Smooth muscle cell (in vitro differentiated cells): ENCODE results near the gene EPAS1. TPM values are rescaled to one million over a fixed set of nuclear protein-coding genes. Genes with fewer than 3 reads are reported as not detected.

Source experiments
- DNase-seq: peaks from one replicate; lab custom pipeline; 2025; ENCODE audit not compliant: unreplicated experiment; lab: John Stamatoyannopoulos, UW
- H2AFZ ChIP-seq: fragments of 200-600 bp; sonication (generic); 2 replicates; pipeline ENCODE4 v1.6.0; 2016; ENCODE audit warnings: antibody characterized with exemption, low read depth, mild to moderate bottlenecking
- H3F3A ChIP-seq: fragments of 200-600 bp; sonication (generic); 2 replicates; pipeline ENCODE4 v1.6.0; 2017; ENCODE audit warnings: antibody characterized with exemption, low read depth
- H3K27ac ChIP-seq: fragments of 200-600 bp; sonication (generic); 2 replicates; pipeline ENCODE4 v1.5.1; 2016; ENCODE audit warnings: low read depth, mild to moderate bottlenecking
- H3K27me3 ChIP-seq: fragments of 200-600 bp; sonication (generic); 2 replicates; pipeline ENCODE4 v1.6.1; 2016; ENCODE audit warnings: low read depth, mild to moderate bottlenecking
- H3K36me3 ChIP-seq: fragments of 200-600 bp; sonication (generic); 2 replicates; pipeline ENCODE4 v1.5.1; 2016; ENCODE audit warnings: low read depth
- H3K4me1 ChIP-seq: fragments of 200-600 bp; sonication (generic); 2 replicates; pipeline ENCODE4 v1.5.1; 2016; ENCODE audit warnings: low read depth
- H3K4me2 ChIP-seq: fragments of 200-600 bp; sonication (generic); 2 replicates; pipeline ENCODE4 v1.6.0; 2016; ENCODE audit warnings: mild to moderate bottlenecking
- H3K4me3 ChIP-seq: fragments of 200-600 bp; sonication (generic); 2 replicates; pipeline ENCODE4 v1.5.1; 2016; ENCODE audit warnings: mild to moderate bottlenecking
- H3K79me2 ChIP-seq: fragments of 200-600 bp; sonication (generic); 2 replicates; pipeline ENCODE4 v1.6.0; 2016; ENCODE audit warnings: low read depth, mild to moderate bottlenecking
- H3K9ac ChIP-seq: fragments of 200-600 bp; sonication (generic); 2 replicates; pipeline ENCODE4 v1.6.0; 2016; ENCODE audit warnings: low read depth
- H3K9me3 ChIP-seq: fragments of 200-600 bp; sonication (generic); replicated peaks from 2 replicates; pipeline ENCODE4 v1.5.1; 2016; ENCODE audit warnings: low read depth
- H4K20me1 ChIP-seq: fragments of 200-600 bp; sonication (generic); 2 replicates; pipeline ENCODE4 v1.6.0; 2016; ENCODE audit warnings: low read depth
- WGBS: methylation state at CpG from one replicate; pipeline ENCODE4 v1.1.7; 2016; ENCODE audit warnings: low lambda C conversion rate; 5-methylcytosine and 5-hydroxymethylcytosine counted together
- polyA plus RNA-seq: library from polyadenylated mRNA; unstranded; fragments of >200 nt; fragmentation: Nextera tagmentation; extraction: Ambion mirVana; gene quantifications from 2 replicates; pipeline ENCODE4 v1.2.1, GENCODE V29; 2016
- total RNA-seq: library from RNA; depleted of rRNA; stranded (reverse); fragments of >200 nt; gene quantifications from 2 replicates; pipeline ENCODE4 v1.2.3, GENCODE V29; 2014
- TF ChIP-seq, protein P1 (sequence below): fragments of 200-600 bp; sonication (generic); IDR thresholded peaks from 2 replicates; pipeline ENCODE4 v1.5.1; 2017; ENCODE audit warnings: borderline replicate concordance, mild to moderate bottlenecking, antibody characterized with exemption; ENCODE audit not compliant: insufficient read depth, poor library complexity, severe bottlenecking

The EPAS1 gene
- total and polyA plus RNA-seq, 2 experiments from 2014 or later, result 31.7 to 91.6 TPM

- peaks cover 14% of the 10 kb centered on the region for H3K79me2 ChIP-seq
- no peak overlapping the region for H2AFZ ChIP-seq
- WGBS, result 100% methylated on average over 5 of the region's 6 CpGs
- peaks cover 3% of the 10 kb centered on the region for H4K20me1 ChIP-seq
- peak overlapping the region; percentile 52 for H3K27ac ChIP-seq
- no peak overlapping the region for H3K9ac ChIP-seq
- H3K4me2 ChIP-seq, result no peak overlapping the region
- H3K4me1 ChIP-seq, result no peaks in the 10 kb centered on the region
- H3K9me3 ChIP-seq, result no peaks in the 10 kb centered on the region
- no peaks in the 10 kb centered on the region for H3K27me3 ChIP-seq
- TF ChIP-seq, protein P1, sequence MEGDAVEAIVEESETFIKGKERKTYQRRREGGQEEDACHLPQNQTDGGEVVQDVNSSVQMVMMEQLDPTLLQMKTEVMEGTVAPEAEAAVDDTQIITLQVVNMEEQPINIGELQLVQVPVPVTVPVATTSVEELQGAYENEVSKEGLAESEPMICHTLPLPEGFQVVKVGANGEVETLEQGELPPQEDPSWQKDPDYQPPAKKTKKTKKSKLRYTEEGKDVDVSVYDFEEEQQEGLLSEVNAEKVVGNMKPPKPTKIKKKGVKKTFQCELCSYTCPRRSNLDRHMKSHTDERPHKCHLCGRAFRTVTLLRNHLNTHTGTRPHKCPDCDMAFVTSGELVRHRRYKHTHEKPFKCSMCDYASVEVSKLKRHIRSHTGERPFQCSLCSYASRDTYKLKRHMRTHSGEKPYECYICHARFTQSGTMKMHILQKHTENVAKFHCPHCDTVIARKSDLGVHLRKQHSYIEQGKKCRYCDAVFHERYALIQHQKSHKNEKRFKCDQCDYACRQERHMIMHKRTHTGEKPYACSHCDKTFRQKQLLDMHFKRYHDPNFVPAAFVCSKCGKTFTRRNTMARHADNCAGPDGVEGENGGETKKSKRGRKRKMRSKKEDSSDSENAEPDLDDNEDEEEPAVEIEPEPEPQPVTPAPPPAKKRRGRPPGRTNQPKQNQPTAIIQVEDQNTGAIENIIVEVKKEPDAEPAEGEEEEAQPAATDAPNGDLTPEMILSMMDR, result no peak
- peaks cover 30% of the 10 kb centered on the region for H3F3A ChIP-seq
- no peaks in the 10 kb centered on the region for H3K36me3 ChIP-seq
- H3K4me3 ChIP-seq, result no peak overlapping the region
- no peak for DNase-seq
These were observed 64.9 kb downstream of the EPAS1 start for GRCh38 chr2:46361920-46362666.

- H3K36me3 ChIP-seq, result no peaks in the 10 kb centered on the region
- no peaks in the 10 kb centered on the region for H3K9me3 ChIP-seq
- no peak for DNase-seq
- H3F3A ChIP-seq, result peaks cover 30% of the 10 kb centered on the region
- H3K4me1 ChIP-seq, result no peaks in the 10 kb centered on the region
- peaks cover 3% of the 10 kb centered on the region for H4K20me1 ChIP-seq
- no peak overlapping the region for H3K4me2 ChIP-seq
- H3K27ac ChIP-seq, result peak overlapping the region; percentile 52
- TF ChIP-seq, protein P1, result no peak
- no peak overlapping the region for H3K9ac ChIP-seq
- peaks cover 14% of the 10 kb centered on the region for H3K79me2 ChIP-seq
- whole genome bisulfite sequencing, result 81% methylated on average over 4 of the region's 4 CpGs
- no peak overlapping the region for H3K4me3 ChIP-seq
- no peak overlapping the region for H2AFZ ChIP-seq
- H3K27me3 ChIP-seq, result no peaks in the 10 kb centered on the region
These were observed 65.4 kb downstream of the EPAS1 start for GRCh38 chr2:46362667-46363012.

DNA sequence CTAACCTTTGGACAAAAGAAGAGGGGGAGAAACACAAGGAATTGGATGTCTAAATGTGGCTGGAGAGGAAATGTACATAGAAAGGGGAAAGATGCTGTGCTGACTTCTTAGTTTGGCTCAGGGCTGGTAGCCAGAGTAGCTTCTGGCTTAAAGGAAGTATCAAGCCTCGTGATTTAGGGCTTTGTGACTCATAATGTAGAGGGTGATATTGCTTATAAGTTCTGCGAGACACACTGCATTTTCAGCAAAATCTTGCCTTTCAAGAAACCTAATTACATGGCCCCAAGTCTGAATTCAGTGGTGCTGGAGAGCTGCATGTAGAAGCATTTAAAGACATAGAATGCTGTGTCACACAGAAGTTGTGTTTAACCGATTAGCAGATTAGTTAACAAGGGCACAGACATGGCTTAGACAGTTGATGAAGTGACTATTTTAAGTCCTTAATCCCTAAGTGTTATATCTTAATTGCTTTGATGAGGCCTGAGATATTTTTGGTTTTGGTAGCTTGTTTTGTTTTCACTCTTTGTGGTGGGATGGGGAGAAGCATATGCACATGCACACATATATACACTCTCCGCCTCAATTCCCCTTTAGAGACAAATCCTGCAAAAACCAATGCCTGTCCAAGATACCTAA lies 66.4 kb downstream of the EPAS1 start:
- no peaks in the 10 kb centered on the region for H3K9me3 ChIP-seq
- H3K79me2 ChIP-seq, result peaks cover 14% of the 10 kb centered on the region
- TF ChIP-seq, protein P1, result no peak
- H3K4me3 ChIP-seq, result no peak overlapping the region
- H3K36me3 ChIP-seq, result no peaks in the 10 kb centered on the region
- peak overlapping the region; percentile 25 for H3K4me2 ChIP-seq
- peak overlapping the region; percentile 53 for H3K27ac ChIP-seq
- WGBS, result 30% methylated on average over 4 of the region's 4 CpGs
- H3K9ac ChIP-seq, result no peak overlapping the region
- H3F3A ChIP-seq, result peaks cover 30% of the 10 kb centered on the region
- H4K20me1 ChIP-seq, result peaks cover 3% of the 10 kb centered on the region
- H3K27me3 ChIP-seq, result no peaks in the 10 kb centered on the region
- DNase-seq, result no peak
- H3K4me1 ChIP-seq, result no peaks in the 10 kb centered on the region
- no peak overlapping the region for H2AFZ ChIP-seq
